ENCODE results near the gene DVL3.

DNA sequence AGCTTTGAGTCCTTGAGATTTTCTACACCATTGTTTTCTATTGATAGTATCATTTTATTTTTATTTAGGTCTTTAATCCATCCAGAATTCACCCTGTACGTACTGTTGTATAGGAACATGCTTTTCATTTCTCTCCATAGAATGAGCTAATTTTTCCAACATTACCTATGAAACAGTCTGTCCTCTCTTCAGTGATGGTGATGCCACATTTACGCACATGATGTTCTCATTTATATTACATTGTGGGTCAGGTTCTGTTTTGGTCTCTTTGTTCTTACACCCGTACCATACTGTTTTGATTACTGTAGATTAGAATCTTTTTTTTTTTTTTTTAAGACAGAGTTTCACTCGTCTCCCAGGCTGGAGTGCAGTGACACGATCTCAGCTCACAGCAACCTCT lies 56.5 kb downstream of the DVL3 start:
- TF ChIP-seq CTCF (IDR thresholded peaks at IDR 0.05), result no peak
- no peak for TF ChIP-seq POLR2A (IDR thresholded peaks at IDR 0.05)

Measured in testis (tissue), 2 donors.